ENCODE data around the gene ADGB.

- TF ChIP-seq POLR2A (IDR thresholded peaks at IDR 0.05) (no peak), CTCF (IDR thresholded peaks at IDR 0.05) (no peak)
Measured at GRCh38 chr6:146592451-146592850, 6.3 kb upstream of the ADGB start.

Measured in right lobe of liver (tissue), 4 donors.